Natural killer cell (primary cell): ENCODE results near the gene MR1. TPM values are rescaled to one million over a fixed set of nuclear protein-coding genes. Genes with fewer than 3 reads are reported as not detected.

ENCODE experiments used
- ATAC-seq, 3 donors: fragments of 150-1000 bp in 2 of 3; fragments of 200-7000 bp in 1 of 3; cut with Tn5 transposase; 1 replicate in 1 of 3; 2 replicates in 2 of 3; pipeline ENCODE4 v1.10.0; 2021; ENCODE audit warnings: mild to moderate bottlenecking in 2 of 3, moderate library complexity in 2 of 3
- DNase-seq, 2 donors: peaks; one replicate each; pipeline versions ENCODE4 v3.0.0 to v3.0.0-alpha.2; 2013 to 2021; ENCODE audit warnings: mixed read lengths in 1 of 2
- H3K27ac ChIP-seq: one replicate; pipeline ENCODE4 v1.5.1; 2013; ENCODE audit warnings: mild to moderate bottlenecking, low read length
- H3K27me3 ChIP-seq: one replicate; pipeline ENCODE4 v1.6.1; 2013; ENCODE audit warnings: low read length; ENCODE audit not compliant: control insufficient read depth, insufficient read depth
- H3K36me3 ChIP-seq: one replicate; pipeline ENCODE4 v1.6.1; 2013; ENCODE audit warnings: low read length; ENCODE audit not compliant: control insufficient read depth, insufficient read depth
- H3K4me1 ChIP-seq: one replicate; pipeline ENCODE4 v1.6.1; 2013; ENCODE audit warnings: low read length; ENCODE audit not compliant: control insufficient read depth, insufficient read depth
- H3K4me3 ChIP-seq: one replicate; pipeline ENCODE4 v1.5.1; 2013; ENCODE audit warnings: low read length
- H3K9me3 ChIP-seq: one replicate; pipeline ENCODE4 v1.6.1; 2013; ENCODE audit warnings: low read length; ENCODE audit not compliant: control insufficient read depth, insufficient read depth
- H3K27ac Mint-ChIP-seq, 2 donors: one replicate each; pipeline ENCODE4 v1.8.0; 2022; ENCODE audit warnings: mild to moderate bottlenecking in 2 of 2, mixed read lengths in 2 of 2, moderate library complexity in 1 of 2
- H3K27me3 Mint-ChIP-seq, 2 donors: one replicate each; pipeline ENCODE4 v1.8.0; 2022; ENCODE audit warnings: low read depth in 2 of 2, mixed read lengths in 2 of 2
- H3K36me3 Mint-ChIP-seq: one replicate; pipeline ENCODE4 v1.8.0; 2022; ENCODE audit warnings: mixed read lengths
- H3K4me1 Mint-ChIP-seq, 2 donors: one replicate each; pipeline ENCODE4 v1.8.0; 2022; ENCODE audit warnings: mixed read lengths in 2 of 2
- H3K4me3 Mint-ChIP-seq: one replicate; pipeline ENCODE4 v1.8.0; 2022; ENCODE audit warnings: mild to moderate bottlenecking, moderate library complexity, mixed read lengths
- H3K9me3 Mint-ChIP-seq, 2 donors: one replicate each; pipeline ENCODE4 v1.8.0; 2022; ENCODE audit warnings: mixed read lengths in 2 of 2
- CTCF ChIP-seq: fragments of 200-600 bp; IDR thresholded peaks from one replicate; pipeline ENCODE4 v1.8.0; 2022; ENCODE audit warnings: antibody characterized with exemption
- WGBS: methylation state at CpG from one replicate; pipeline ENCODE4 v1.1.7; 2013; ENCODE audit warnings: missing lambda C conversion rate; ENCODE audit not compliant: insufficient coverage; 5-methylcytosine and 5-hydroxymethylcytosine counted together
- intact Hi-C: fragments of 100-400 bp; cut with micrococcal nuclease; formaldehyde crosslinking; loops from one replicate; pipeline ENCODE4 v1.14.2; 2022
- total RNA-seq, 4 donors: library from RNA; stranded (reverse); fragments of 120-200 nt in 1 of 4; gene quantifications; one replicate each; pipeline versions ENCODE4 v1.2.3 to v1.2.4, GENCODE V29; 2013 to 2022

MR1 gene
- total RNA-seq, 3 donors from 2014 or later (not counting 1 experiment from before 2014, with no cell fraction given): 27.8 to 35.3 (median 34.6) TPM

- DNase-seq (peak in 1 of 2 donors; percentile 70), ATAC-seq (peak in 2 of 3 donors; percentile 17 to 21)
- Histone ChIP-seq H3K36me3 (no peaks in the 10 kb centered on the region), H3K4me3 (peak overlapping the region; percentile 81), H3K9me3 (no peaks in the 10 kb centered on the region), H3K27ac (peak overlapping the region; percentile 80), H3K27me3 (no peaks in the 10 kb centered on the region), H3K4me1 (peaks cover 32% of the 10 kb centered on the region)
- Mint-ChIP-seq H3K27me3 (peaks cover 5 to 18% of the 10 kb centered on the region in 2 donors), H3K4me1 (peaks cover 41 to 47% of the 10 kb centered on the region in 2 donors), H3K9me3 (no peaks in the 10 kb centered on the region), H3K36me3 (no peaks in the 10 kb centered on the region), H3K27ac (peak overlapping the region; percentile 85 to 98), H3K4me3 (peak overlapping the region; percentile 93)
- no peak for TF ChIP-seq CTCF
- intact Hi-C loops: loop anchor here (1.0 to 2.0 kb wide), 2 partner anchors 12 to 60 kb away; no protein-coding TSS in a partner anchor
- WGBS: under 1% methylated on average over 28 of the region's 28 CpGs
Observed at GRCh38 chr1:181104790-181105133, 71.0 kb downstream of the MR1 start.

GRCh38 chr1:181105134-181106021 lies 71.6 kb downstream of the MR1 start:
- intact Hi-C loops: loop anchor here (2.0 kb wide), 1 partner anchor 61 kb away; no protein-coding TSS in a partner anchor
- Histone ChIP-seq H3K27ac (peak overlapping the region; percentile 80), H3K27me3 (no peaks in the 10 kb centered on the region), H3K4me3 (peak overlapping the region; percentile 81), H3K4me1 (peaks cover 32% of the 10 kb centered on the region), H3K9me3 (no peaks in the 10 kb centered on the region), H3K36me3 (no peaks in the 10 kb centered on the region)
- peaks cover 8 to 15% of the 10 kb centered on the region in 2 donors for H3K27me3 Mint-ChIP-seq
- DNase-seq (peak; percentile 91 to 94), ATAC-seq (peak; percentile 86 to 95 (median 89))
- no peaks in the 10 kb centered on the region for H3K36me3 Mint-ChIP-seq
- H3K9me3 Mint-ChIP-seq: no peaks in the 10 kb centered on the region
- 2% methylated on average over 104 of the region's 104 CpGs for WGBS
- peak overlapping the region; percentile 85 to 98 for H3K27ac Mint-ChIP-seq
- TF ChIP-seq CTCF: no peak
- H3K4me3 Mint-ChIP-seq: peak overlapping the region; percentile 93
- H3K4me1 Mint-ChIP-seq: peaks cover 39 to 44% of the 10 kb centered on the region in 2 donors

GRCh38 chr1:181106022-181106312 lies 72.2 kb downstream of the MR1 start:
- H3K4me1 ChIP-seq: peaks cover 32% of the 10 kb centered on the region
- intact Hi-C loops: no loop called here

More at GRCh38 chr1:181106022-181106312, 72.2 kb downstream of the MR1 start:
- Histone ChIP-seq H3K27ac (peak overlapping the region; percentile 27), H3K4me3 (no peak overlapping the region), H3K27me3 (no peaks in the 10 kb centered on the region), H3K36me3 (no peaks in the 10 kb centered on the region), H3K9me3 (no peaks in the 10 kb centered on the region)
- peak overlapping the region; percentile 93 for H3K4me3 Mint-ChIP-seq
- 86% methylated on average over 3 of the region's 3 CpGs for WGBS
- peak overlapping the region; percentile 78 to 98 for H3K27ac Mint-ChIP-seq
- no peaks in the 10 kb centered on the region for H3K36me3 Mint-ChIP-seq
- ATAC-seq (no peak), DNase-seq (no peak)
- H3K9me3 Mint-ChIP-seq: no peaks in the 10 kb centered on the region
- TF ChIP-seq CTCF: no peak
- peaks cover 33 to 41% of the 10 kb centered on the region in 2 donors for H3K4me1 Mint-ChIP-seq
- H3K27me3 Mint-ChIP-seq: peaks cover 11 to 14% of the 10 kb centered on the region in 2 donors
